Measurements from ENCODE around the gene AMDHD1.

GRCh38 chr12:95990136-95990535 lies 47.0 kb downstream of the AMDHD1 start:
- no peak for TF ChIP-seq CTCF (optimal IDR thresholded peaks at IDR 0.05 in 1 of 3, IDR thresholded peaks at IDR 0.05 in 1 of 3, conservative IDR thresholded peaks at IDR 0.05 in 1 of 3; ENCODE audit: extremely low read depth in 1 of 3, insufficient read depth in 2 of 3, low read length in 3 of 3)
- no peak for TF ChIP-seq EZH2 (IDR thresholded peaks at IDR 0.05; ENCODE audit: low read length)

Measured in keratinocyte (primary cell).